ENCODE measurements around the gene OARD1. TPM values are rescaled to one million over a fixed set of nuclear protein-coding genes. Genes with fewer than 3 reads are reported as not detected.
"Not testable (repeated sequence)": the region's sequence is repeated elsewhere in the genome, so short reads cannot be mapped to it uniquely, and the experiment has no call there.

The OARD1 gene
- total and polyA plus RNA-seq, 5 donors from 2014 or later, result 30.3 to 58.2 (median 53.5) TPM

- H3K4me1 Mint-ChIP-seq, result peaks cover 0 to 2% (median 0%) of the 10 kb centered on the region in 4 donors
- H3K9me3 Mint-ChIP-seq, result peaks cover 0 to 4% (median 0%) of the 10 kb centered on the region in 7 donors
- Histone ChIP-seq H3K9me3 (ENCODE audit: control insufficient read depth in 2 of 2, low read length in 2 of 2) (no peaks in the 10 kb centered on the region), H3K36me3 (ENCODE audit: control insufficient read depth, insufficient read depth, low read length) (no peaks in the 10 kb centered on the region), H3K27me3 (ENCODE audit: control insufficient read depth, insufficient read depth, low read length) (no peaks in the 10 kb centered on the region), H3K4me1 (ENCODE audit: control insufficient read depth, insufficient read depth, low read length, poor library complexity, severe bottlenecking) (no peaks in the 10 kb centered on the region), H3K4me3 (ENCODE audit: low read depth, low read length) (no peak overlapping the region), H3K27ac (ENCODE audit: insufficient read depth, low read length, poor library complexity, severe bottlenecking) (no peak overlapping the region)
- no peak for DNase-seq
- no peak overlapping the region for H3K27ac Mint-ChIP-seq
- H3K36me3 Mint-ChIP-seq, result no peaks in the 10 kb centered on the region
- ATAC-seq (ENCODE audit: low read depth in 2 of 2), result no peak
- no peaks in the 10 kb centered on the region for H3K27me3 Mint-ChIP-seq
- H3K4me3 Mint-ChIP-seq, result no peak overlapping the region
Measured at GRCh38 chr6:41017663-41018062, 54.5 kb downstream of the OARD1 start.

- not testable (repeated sequence) for H3K4me3 ChIP-seq (ENCODE audit: low read depth, low read length); H3K9me3 Mint-ChIP-seq; H3K4me1 ChIP-seq (ENCODE audit: control insufficient read depth, insufficient read depth, low read length, poor library complexity, severe bottlenecking); H3K4me3 Mint-ChIP-seq; H3K27me3 ChIP-seq (ENCODE audit: control insufficient read depth, insufficient read depth, low read length); H3K27ac Mint-ChIP-seq; ATAC-seq (ENCODE audit: low read depth in 2 of 2); H3K27ac ChIP-seq (ENCODE audit: insufficient read depth, low read length, poor library complexity, severe bottlenecking); H3K9me3 ChIP-seq (ENCODE audit: control insufficient read depth in 2 of 2, low read length in 2 of 2); H3K36me3 Mint-ChIP-seq; DNase-seq; H3K4me1 Mint-ChIP-seq; H3K27me3 Mint-ChIP-seq; H3K36me3 ChIP-seq (ENCODE audit: control insufficient read depth, insufficient read depth, low read length)
Measured at GRCh38 chr6:41015860-41016259, 56.3 kb downstream of the OARD1 start.

- ATAC-seq (ENCODE audit: low read depth in 2 of 2) (no peak), DNase-seq (no peak)
- no peak overlapping the region for H3K27ac ChIP-seq (ENCODE audit: insufficient read depth, low read length, poor library complexity, severe bottlenecking)
- no peaks in the 10 kb centered on the region for H3K4me1 ChIP-seq (ENCODE audit: control insufficient read depth, insufficient read depth, low read length, poor library complexity, severe bottlenecking)
- Mint-ChIP-seq H3K4me3 (no peak overlapping the region), H3K36me3 (peaks cover 4% of the 10 kb centered on the region), H3K27me3 (no peaks in the 10 kb centered on the region), H3K9me3 (peaks cover 0 to 6% (median 0%) of the 10 kb centered on the region in 7 donors), H3K27ac (no peak overlapping the region), H3K4me1 (peaks cover 0 to 2% (median 0%) of the 10 kb centered on the region in 4 donors)
- no peaks in the 10 kb centered on the region for H3K9me3 ChIP-seq (ENCODE audit: control insufficient read depth in 2 of 2, low read length in 2 of 2)
- no peaks in the 10 kb centered on the region for H3K27me3 ChIP-seq (ENCODE audit: control insufficient read depth, insufficient read depth, low read length)
- H3K4me3 ChIP-seq (ENCODE audit: low read depth, low read length), result no peak overlapping the region
- no peaks in the 10 kb centered on the region for H3K36me3 ChIP-seq (ENCODE audit: control insufficient read depth, insufficient read depth, low read length)
Measured at GRCh38 chr6:41014780-41015179, 57.4 kb downstream of the OARD1 start.

Other genes starting within 250 kb of the OARD1 start
- gene UNC5CL, start 33.1 kb downstream of the OARD1 start, total RNA-seq, result 4.4 TPM
- under 1 TPM; 0.11 to 0.68 (median 0.20) TPM for gene UNC5CL, start 33.1 kb downstream of the OARD1 start, polyA plus RNA-seq
- gene TSPO2, start 29.9 kb downstream of the OARD1 start, total RNA-seq, result not detected
- not detected for gene TSPO2, start 29.9 kb downstream of the OARD1 start, polyA plus RNA-seq
- not detected for gene APOBEC2, start 19.2 kb downstream of the OARD1 start, total RNA-seq
- gene APOBEC2, start 19.2 kb downstream of the OARD1 start, polyA plus RNA-seq, result 1 to 10 TPM in 1 of 4 donors, under 1 TPM in 3; 0.67 to 1.1 (median 0.88) TPM
- 37.9 TPM for gene NFYA, start 618 bp upstream of the OARD1 start, total RNA-seq
- 10 to 100 TPM; 15.9 to 24.1 (median 19.7) TPM for gene NFYA, start 618 bp upstream of the OARD1 start, polyA plus RNA-seq
- 4.8 TPM for gene TREML1, start 82.0 kb upstream of the OARD1 start, total RNA-seq
- not detected for gene TREML1, start 82.0 kb upstream of the OARD1 start, polyA plus RNA-seq
- not detected for gene TREM2, start 90.8 kb upstream of the OARD1 start, total RNA-seq
- gene TREM2, start 90.8 kb upstream of the OARD1 start, polyA plus RNA-seq, result not detected
- gene TREML2, start 128.8 kb upstream of the OARD1 start, total RNA-seq, result 1.7 TPM
- 1 to 10 TPM in 3 of 4 donors, under 1 TPM in 1; 0.64 to 1.7 (median 1.4) TPM for gene TREML2, start 128.8 kb upstream of the OARD1 start, polyA plus RNA-seq
- not detected for gene TREML4, start 156.0 kb upstream of the OARD1 start, total RNA-seq
- not detected for gene TREML4, start 156.0 kb upstream of the OARD1 start, polyA plus RNA-seq
- not detected for gene TREM1, start 214.3 kb upstream of the OARD1 start, total RNA-seq
- gene TREM1, start 214.3 kb upstream of the OARD1 start, polyA plus RNA-seq, result under 1 TPM in 1 of 4 donors, not detected in 3; 0.54 TPM

Data from CD4-positive, CD25-positive, alpha-beta regulatory T cell (primary cell).